NCI-H187 treated with DMSO at 0.1 percent for 48 hours (cell line): ENCODE data around the gene LUZP2.

ENCODE experiments used
- DNase-seq: peaks from one replicate; lab custom pipeline; 2025; lab: John Stamatoyannopoulos, UW

The LUZP2 gene

DNA sequence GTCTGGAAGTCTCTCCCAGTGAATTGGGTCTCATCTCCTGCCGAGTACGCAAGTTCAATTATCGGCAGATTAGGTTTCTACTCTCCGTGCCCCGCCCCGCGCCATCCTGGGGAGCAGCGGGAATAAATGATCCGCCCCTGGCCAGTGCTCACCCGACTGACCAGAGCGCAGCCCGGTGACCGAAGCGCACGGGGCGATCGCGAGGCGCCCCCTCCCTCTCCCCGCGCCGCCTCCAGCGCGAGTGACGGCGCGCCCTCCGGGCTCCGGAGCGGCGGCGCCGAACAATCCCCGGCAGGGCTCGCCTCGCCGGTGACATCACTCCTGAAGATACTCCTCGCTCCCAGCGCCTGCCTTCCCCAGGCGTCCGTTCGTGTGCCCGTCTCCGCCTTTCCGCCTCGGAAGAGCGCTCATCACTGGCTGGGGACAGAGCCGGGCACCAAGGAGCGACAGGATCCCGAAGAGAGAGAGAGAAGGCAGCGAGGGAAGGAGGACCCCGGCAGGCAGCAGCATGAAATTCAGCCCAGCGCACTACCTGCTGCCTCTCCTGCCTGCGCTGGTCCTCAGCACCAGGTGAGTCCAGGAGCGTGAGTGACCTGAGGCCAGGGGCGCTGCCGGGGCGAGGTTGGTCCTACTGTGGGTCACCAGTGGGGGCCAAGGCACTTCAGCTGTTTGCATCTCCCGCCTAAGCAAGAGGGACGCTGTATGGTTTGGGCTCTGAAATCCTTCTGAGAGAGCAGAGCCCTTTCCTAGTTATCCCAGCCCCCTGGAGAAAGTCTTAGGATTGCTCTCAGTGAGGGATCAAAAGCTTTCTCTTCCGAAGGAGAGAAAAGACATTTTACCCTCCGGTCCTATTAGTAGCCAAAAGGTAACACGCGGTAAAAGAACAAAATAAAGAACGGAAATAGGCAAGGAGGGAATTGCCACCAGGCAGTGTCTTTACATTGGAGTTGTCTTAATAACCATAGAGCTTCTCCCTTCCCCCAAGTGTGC, at the start of gene LUZP2:
LUZP2 (plus strand) TSS at position 318 of the 990 bp plus-strand sequence.
- peak; percentile 60 for DNase-seq

DNA sequence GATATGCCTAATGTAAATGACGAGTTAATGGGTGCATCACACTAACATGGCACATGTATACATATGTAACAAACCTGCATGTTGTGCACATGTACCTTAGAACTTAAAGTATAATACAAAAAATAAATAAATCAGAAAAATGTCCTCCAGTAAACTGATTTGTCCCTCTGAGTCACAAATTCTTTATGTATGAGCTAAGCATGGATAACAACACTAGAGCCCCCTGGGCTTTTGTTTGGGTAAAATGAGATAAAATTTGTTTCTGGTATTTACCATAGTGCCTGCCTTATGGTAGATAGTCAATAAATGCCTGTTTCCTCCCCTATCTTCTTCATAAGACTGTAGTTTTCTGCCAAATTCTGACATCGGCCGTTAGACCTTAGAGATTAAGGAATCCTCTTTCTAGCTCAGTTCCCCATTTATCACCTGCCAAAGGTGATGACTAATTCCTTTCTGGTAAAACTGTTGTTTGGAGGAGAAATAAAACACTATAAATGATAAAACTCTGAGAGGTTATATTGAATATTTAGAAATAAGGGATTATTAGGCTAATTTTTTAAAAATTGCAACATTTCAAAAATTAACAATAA, 43.6 kb upstream of the LUZP2 start:
- no peak for DNase-seq

DNA sequence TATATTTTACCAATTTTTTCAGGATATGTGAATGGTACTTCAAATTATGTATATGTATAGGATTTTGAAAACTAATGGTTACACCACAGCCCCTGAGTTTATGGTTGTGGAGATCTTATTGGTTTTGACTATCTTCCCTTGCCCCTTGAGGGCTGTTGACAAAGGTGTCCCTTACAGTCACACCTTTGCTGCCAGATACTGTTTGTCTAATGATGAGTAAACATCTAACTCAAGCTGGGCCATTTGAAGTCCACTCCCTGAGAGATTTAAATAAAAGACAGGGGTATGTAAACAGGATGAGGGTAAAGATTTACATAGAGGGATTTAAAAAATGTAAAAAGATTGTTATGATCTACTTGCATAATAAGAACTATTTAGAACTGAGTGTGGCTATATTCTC, 38.9 kb upstream of the LUZP2 start:
- DNase-seq: no peak

DNA sequence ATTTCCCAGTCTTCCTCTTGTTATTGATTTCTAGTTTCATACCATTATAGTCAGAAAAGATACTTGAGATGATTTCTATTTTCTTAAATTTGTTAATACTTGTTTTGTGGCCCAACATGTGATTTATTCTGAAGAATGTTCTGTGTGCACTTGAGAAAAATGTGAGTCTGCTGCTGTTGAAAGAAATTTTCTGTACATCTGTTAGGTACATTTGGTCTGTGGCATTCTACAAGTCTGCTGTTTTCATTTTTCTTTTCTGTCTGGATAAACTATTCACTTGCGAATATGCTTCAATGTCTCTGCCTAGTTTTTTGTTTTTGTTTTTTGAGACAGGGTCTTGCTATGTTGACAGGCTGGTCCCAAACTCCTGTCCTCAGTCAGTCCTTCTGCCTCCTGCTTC, 26.4 kb upstream of the LUZP2 start:
- no peak for DNase-seq

DNA sequence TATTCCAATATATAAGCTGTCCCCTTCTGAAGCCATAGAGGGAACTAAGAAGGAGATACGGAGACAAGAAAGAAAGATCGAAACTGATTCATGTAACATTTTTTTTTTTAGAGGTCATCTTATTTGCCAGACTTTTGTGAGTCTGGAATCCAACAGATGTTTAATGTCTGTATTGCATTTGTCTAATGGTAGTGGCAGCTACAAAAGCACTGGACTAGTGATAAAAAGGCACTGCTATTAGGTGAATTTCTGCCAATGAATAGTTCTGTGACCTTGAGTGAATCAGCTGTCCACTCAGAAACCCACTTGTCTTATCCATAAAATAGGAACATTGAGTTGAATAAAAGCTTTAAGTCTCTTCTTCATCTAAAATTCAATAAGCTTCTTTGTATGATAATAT, 25.8 kb upstream of the LUZP2 start:
- DNase-seq: no peak

DNA sequence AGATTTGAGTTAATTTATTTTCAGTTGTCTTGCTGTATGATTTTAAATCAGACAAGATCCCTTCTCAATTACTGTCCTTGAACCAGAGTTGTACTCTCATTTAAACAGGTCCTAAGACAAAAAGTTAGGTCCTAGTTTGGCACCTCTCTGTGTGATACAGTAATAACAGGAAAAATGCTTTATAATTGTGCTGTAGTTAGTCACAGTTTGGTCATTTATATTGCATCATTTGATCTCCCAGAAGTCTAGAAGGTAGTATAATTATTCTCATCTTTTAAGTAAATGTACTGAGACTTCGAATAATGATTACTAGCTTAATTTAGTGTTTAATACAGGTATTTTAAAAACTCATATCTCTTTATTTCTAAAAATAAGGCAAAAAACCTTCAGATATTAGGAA, 18.1 kb upstream of the LUZP2 start:
- DNase-seq: no peak

DNA sequence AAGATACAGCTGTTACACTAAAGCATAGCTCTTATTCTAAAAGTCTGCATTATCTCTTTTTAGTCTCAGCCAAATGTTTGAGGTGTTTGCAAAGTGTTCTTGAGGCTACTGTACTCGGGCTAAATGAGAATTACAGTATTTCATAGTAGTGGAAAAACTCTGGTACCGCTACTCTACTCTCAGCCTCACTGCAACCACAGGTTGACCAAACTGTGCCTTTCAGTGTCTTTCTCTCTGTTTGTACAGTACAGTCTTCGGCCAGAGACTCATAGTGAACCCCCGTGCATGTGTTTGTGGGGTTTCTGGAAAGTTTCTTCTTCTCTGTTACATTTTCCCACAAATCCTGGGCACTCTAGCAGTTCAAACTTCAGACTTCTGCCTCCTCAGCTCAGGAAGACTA, 7.4 kb upstream of the LUZP2 start:
- DNase-seq: no peak

DNA sequence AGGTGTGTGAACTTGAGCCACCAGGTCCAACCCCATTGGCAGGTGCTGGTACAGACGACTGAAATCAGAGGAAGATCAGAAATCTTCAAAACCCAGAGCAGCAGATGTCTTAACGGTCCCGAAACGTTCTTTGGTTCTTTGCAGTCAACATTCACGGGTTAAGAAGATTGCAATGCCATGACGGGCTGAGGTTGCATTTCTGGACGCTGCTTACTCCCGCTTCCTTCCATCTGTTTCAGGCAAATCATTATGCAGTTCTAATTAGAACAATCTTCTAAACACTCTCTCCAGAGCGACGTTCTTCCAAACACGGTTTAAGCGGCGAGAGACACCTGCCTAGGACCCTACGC, 492 bp upstream of the LUZP2 start:
- DNase-seq: no peak

DNA sequence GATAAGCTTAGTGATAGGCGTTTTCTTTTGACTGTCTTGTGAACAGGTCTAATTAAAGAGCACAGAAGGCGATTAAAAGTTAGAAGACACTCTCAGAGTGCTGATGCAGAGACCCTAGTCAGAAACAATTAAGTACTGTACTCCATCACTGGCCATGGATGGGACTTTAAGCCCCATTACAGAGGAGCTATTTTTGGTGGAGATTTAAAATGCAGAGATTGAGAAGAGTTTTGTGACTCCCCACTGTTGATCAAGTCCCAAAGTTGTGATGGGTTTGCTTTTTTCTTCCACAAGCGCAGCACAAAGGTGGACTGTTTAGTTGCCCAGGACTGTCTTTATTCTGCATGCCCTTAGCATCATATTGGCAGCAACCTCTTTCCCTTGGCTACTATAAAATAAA, 978 bp downstream of the LUZP2 start:
- no peak for DNase-seq

DNA sequence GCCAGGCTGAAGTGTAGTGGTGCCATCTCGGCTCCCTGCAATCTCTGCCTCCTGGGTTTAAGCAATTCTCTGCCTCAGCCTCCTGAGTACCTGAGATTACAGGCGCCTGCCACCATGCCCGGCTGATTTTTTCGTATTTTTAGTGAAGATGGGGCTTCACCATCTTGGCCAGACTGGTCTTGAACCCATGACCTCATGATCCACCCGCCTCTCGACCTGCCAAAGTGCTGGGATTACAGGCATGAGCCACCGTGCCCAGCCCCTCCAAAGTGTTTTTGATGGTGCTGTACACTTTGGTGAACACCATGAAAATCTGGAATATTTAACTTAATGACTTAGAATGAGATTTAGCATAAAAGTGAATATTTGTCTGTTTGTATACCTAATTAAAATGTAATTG, 5.6 kb downstream of the LUZP2 start:
- DNase-seq: no peak

DNA sequence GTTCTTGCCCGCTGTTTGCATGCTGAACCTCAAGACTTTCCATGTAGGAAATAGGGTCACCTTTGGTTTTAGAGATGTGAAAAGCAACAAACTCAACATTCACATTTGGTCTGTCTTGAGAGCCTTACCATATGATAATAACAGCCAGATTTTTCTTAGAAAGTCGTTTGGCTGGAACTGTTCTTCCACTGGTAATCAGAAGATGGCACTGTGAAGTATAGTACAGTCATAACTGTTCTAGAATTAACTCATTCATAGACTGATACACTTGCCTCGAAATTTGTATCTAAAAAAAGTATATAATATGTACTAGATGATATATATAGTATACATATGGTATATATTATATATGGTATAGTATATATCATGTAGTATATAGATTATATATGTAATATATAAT, 12.3 kb downstream of the LUZP2 start:
- no peak for DNase-seq

DNA sequence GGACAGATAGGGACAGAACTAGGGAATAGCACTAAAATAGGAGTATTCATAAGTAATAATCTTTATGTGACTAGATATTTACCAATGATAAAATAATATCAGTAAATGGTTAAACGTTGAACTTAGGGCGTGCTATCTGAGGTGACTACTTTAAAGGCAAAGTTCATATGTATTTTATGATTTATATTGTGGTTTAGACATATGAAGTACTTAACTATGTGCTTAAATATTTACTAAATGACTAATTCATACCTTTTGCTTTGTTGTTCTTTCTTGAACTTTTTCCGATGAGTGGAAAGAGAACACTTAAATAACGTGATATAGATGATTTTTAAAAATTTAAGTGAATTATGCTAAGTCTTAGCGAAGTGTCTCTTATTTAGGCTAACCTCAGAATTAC, 14.7 kb downstream of the LUZP2 start:
- DNase-seq: no peak

DNA sequence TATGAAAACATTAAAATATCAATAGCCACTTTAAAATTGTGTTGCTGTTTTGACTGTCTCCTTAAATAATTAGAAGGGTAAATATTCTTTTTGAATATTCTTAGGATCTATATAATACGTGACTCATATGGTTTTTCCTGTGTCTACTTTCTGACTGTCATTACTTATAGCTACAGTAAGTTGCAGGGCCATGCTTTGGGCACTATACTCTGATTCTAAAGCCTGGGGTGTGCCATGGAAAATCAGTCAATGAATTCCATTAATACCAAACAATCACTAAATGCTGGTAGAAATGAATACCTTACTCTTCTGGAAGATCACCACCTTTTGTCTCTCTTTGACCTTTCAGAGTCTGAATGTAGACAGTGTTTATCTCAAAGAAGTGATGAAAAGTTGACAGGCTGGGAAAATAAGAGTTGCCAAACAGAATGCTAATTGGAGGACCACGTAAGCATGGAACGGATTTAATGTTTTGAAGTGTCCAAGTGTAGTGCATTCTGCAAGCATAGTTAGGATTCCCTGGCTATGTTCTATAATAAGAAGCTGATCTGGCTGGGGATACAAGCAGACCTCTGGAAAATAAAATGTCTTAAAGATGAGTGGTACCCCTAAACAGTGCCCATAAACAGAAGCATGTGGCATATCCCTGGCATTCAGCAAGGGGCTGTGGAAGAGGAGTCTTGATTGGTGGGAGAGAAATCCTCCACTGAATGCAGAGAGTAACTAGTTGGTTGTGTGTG, 16.8 kb downstream of the LUZP2 start:
- no peak for DNase-seq

DNA sequence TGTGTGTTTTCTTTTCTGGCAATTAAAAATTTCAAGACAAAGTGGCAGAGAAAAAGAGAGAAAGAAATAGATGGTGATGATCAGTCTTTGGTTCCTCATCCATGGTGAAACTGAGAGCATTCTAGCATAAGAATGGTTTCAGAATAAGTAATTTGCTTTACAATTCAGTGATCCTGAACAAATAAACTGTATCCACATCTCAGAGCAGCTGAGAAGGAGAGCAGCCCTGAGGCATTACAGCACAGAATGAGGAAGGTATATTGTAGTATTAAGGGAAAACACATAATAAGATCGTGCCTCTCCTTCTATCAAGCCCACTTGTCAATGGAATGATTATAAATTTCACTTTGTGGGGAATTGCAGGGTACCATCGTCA, 17.4 kb downstream of the LUZP2 start:
- DNase-seq: no peak

DNA sequence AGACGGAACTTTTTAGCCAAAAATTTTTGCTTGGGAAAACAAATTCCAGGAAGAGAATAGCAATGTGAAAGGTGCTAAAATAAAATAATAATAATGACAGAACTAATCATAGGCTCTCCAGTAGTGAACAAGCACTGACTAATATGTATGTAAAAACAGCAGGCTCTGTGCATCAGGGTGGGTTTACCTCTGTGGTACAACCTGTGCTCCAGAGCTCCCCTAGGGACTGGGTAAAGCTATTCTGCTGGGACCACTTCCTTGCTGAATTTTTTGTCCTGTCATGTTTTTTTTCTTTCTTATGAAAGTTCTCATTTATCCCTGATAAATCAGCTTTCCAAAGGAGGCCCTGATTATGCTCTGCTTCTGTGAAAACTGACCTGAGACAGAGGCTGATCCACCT, 18.8 kb downstream of the LUZP2 start:
- no peak for DNase-seq

DNA sequence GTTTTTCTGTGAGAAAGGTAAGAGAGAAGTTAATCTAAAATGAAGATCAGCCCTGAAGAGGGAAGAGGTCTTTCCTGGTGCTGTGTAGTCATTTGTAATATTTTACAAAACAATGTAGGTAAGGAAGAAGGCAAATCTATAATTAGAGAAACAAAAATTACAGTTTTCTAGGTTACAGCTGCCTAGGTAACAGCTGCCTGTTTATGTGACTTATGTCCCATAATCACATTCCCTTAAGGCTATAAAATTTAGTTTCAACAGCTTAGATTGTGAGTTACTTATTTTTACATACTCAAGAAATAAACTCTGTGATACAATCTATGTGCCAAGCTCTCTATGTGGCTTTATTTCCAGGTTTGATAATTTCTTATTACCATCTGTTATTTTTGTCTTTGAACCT, 19.8 kb downstream of the LUZP2 start:
- no peak for DNase-seq

DNA sequence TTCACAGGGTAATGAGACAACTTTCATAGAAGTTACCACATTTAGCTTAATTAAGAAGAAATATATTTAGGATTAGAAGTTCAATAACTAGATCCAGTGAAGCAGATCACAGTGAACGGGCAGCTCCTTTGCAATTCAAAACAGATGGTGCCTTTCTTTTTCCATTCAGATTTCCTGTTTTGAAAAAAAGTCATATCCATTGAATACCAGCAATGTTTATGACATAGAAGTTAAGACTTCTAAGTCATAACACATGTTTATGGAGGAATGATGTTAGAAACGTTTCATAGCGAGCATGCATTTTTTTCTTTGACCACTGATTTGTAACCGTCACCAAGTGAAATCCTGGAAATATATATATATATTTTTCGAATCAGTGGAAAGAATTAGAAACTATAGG, 24.7 kb downstream of the LUZP2 start:
- DNase-seq: no peak

DNA sequence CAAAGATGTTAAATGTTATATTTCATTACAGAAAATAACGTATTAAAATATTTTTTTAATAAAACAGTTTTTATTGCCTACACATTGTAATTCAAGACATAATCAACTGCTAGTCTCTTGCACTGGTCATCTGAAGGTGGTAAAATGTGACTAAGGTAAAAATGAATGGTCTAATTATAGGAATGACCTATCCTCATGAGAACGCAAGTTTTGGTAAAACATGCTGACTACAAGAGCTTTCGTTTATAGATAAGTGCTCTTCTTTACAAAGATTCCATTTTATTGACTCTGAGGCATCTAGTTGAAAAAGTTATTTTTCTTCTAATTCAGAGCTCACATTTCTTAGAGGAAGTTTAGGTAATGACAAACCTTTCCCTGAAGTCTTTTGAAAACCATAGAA, 27.3 kb downstream of the LUZP2 start:
- DNase-seq: no peak

DNA sequence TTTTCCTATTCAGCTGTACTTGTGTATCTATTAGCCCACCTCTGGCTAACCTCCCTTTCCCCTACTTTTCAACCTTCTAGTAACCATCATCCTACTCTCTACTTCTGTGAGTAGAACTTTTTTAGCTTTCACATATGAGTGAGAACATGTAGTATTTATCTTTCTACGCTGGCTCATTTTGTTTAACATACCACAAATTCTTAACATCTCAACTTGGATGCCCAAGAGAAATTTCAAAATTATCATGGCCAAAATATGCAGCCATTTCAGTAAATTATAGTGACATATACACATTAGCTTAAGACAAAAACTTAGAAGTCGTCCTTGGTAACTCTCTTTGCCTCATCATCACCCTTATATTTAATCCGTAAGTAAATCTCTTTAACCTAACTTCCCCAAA, 34.7 kb downstream of the LUZP2 start:
- DNase-seq: no peak

DNA sequence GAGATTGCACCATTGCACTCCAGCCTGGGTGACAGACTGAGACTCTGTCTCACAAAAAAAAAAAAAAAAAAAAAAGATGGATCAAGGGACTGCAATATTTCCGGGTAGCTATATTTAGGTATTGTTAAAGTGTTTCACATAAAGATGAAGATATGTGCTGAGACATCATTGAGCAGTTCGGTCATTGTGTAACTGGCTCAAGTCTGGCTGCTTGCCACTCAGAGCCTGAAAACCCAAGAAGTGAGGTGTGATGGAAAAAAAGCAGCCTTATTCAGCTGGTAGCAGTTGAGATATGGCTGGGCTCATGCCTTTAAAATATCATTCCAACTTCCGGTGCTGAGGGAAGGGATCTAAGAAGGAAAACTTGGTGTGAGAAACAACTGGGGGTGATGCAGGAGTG, 46.9 kb downstream of the LUZP2 start:
- DNase-seq: no peak

DNA sequence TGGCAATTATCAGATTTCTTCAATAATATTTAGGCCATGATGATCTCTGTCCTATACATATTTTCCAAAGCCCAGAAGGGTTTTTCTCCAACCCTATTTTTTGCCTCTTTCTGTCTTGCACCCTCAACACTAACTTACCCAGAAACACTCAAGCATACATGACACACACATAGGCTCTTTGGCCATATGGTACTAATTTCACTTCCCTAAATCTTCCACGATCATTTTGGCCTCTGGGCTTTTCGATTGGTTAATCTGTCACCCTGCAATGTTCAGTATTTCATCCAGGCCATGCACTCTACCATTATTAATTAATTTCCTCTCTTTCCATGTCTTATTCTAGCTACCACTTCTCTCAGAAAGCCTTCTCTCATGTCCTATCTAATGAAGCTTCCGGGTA, 59.8 kb downstream of the LUZP2 start:
- no peak for DNase-seq

DNA sequence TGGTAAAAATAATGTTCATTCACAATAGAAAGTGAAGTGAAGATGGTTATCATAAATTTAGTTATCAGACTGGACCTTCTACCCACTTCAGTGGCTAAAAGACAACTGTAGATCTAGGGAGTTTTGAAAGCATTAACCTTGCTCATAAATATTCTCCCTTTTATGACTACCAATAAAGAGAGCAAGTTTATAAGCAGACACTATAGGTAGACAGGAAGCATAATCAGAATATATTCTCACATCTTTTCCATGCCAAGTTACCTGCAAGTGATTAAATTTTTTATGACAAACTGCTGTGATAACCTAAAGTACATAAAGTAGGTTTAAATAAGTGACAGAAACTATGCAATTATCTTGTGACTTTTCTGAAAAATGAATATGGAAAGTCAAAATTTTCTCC, 62.5 kb downstream of the LUZP2 start:
- no peak for DNase-seq

DNA sequence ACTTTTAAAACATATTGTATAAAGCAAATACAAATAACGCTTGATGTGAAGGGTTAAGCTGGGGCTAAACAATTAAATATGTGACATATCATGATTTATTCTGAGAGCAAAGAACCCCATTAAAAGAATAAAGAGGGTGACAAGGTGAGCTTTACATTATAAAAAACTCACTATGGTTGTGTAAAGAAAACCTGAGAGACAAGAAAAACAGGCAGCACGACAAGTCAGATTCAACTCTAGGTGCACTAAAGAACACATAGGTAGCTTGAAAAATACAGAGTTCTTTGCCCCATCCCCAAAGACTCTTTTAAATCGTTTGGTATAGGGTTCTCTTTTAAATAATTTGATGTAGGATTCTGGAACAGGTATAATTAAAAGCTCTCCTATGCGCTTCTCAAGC, 63.5 kb downstream of the LUZP2 start:
- no peak for DNase-seq
